GM19324 (cell line): ENCODE results near the gene MFSD12.
"Not testable (repeated sequence)": the region's sequence is repeated elsewhere in the genome, so short reads cannot be mapped to it uniquely, and the experiment has no call there.

Experiments used
- ATAC-seq: cut with Tn5 transposase; IDR thresholded peaks from one replicate; pipeline ENCODE4 v1.9.1; 2021; ENCODE audit warnings: mild to moderate bottlenecking, moderate library complexity; ENCODE audit not compliant: unreplicated experiment, low FRiP score

MFSD12 gene

GRCh38 chr19:3585301-3586126 lies 28.1 kb upstream of the MFSD12 start, which contains the start of gene GIPC3:
Gene GIPC3 (plus strand): TSS chr19:3585478. CDS start chr19:3585598, 120 bp downstream.
- no peak for ATAC-seq

DNA sequence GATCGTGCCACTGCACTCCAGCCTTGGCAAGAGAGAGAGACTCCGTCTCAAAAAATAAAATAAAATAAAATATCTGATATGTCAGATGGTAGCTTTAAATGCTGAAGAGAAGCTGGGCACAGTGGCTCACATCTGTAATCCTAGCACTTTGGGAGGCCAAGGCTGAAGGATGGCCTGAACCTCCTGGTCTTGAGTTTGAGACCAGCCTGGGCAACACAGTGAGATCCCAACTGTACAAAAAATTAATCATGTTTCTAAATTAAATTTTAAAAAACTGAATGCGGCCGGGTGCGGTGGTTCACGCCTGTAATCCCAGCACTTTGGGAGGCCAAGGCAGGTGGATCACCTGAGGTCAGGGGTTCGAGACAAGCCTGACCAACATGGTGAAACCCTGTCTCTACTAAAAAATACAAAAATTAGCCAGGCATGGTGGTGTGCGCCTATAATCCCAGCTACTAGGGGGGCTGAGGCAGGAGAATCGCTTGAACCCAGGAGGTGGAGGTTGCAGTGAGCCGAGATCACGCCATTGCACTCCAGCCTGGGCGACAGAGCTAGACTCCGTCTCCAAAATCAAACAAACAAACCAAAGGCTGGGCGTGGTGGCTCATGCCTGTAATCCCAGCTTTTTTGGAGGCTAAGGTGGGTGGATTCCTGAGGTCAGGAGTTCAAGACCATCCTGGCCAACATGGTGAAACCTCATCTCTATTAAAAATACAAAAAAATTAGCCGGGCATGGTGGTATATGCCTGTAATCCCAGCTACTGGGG lies 26.8 kb upstream of the MFSD12 start:
- ATAC-seq, result not testable (repeated sequence)

- ATAC-seq, result not testable (repeated sequence)
Measured at GRCh38 chr19:3581792-3582191, 24.4 kb upstream of the MFSD12 start.

GRCh38 chr19:3580156-3580934 lies 23.0 kb upstream of the MFSD12 start:
- ATAC-seq, result no peak

DNA sequence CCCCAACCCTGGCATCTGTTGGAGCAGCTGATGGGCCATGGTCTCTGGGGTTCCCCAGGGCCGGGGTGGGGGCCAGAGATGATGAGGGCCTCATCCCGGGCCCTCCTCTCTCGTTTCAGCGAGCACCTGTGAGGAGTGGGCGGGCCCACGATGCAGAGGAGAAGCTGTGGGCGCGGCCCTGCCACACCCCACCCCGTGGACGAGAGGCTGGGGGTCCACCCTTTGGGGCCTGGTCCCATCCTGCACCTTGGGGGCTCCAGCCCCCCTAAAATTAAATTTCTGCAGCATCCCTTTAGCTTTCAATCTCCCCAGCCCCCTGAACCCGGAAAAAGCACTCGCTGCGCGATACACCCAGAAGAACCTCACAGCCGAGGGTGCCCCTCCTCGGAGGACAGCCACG lies 21.0 kb upstream of the MFSD12 start:
- no peak for ATAC-seq

DNA sequence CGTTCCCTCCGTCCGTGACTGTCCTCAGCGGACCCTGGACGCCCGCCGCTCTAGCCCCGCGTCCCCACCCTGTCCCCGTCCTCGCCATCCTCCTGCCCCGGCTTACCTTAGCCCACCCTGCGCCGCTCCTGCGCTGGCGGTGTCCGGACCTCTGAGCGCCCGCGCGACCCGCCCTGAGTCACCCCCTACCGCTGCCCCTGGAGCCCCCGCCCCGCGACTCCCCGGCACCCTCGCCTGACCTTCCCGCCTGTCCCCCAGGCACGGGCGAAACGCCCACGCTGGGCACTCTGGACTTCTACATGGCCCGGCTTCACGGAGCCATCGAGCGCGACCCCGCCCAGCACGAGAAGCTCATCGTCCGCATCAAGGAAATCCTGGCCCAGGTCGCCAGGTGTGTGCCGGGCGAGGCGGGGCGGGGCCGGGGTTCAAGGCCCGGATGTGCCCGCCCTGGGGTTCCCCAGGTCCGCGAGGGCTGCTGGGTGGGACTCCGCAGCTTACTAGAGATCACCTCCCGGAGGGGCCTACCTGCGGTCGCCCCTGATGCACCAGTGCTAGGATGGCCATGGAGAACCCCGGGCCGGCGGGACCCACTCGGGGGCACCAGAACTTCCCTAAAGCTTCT lies 20.4 kb upstream of the MFSD12 start:
- ATAC-seq, result no peak

DNA sequence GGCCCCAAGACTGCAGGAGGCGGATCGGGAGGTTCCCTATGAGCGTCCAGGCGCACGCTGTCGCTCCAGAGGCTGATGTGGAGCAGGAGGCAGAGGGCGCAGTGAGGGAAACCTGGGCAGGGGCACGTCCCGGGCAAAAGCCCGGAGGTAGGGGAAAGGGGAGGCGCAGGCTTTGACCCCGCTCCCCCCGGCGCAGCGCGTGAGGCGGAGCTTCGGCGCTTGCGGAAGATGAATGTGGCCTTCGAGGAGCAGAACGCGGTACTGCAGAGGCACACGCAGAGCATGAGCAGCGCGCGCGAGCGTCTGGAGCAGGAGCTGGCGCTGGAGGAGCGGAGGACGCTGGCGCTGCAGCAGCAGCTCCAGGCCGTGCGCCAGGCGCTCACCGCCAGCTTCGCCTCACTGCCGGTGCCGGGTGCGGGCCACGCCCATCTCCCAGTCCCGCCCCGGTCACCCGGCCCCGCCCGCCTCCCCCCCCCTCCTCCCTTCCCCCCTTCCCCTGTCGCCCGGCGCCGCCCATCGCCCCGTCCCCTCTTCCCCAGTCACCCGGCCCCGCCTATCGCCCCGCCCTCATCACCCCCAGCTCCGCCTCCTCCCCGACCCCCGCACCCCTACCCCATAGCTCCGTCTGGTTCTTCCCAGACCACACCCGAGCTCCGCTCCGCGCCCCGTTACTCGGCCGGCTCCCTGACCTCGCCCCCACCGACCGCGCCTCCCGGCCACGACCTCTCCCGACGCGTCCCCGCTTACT lies 19.5 kb upstream of the MFSD12 start:
- ATAC-seq, result no peak

DNA sequence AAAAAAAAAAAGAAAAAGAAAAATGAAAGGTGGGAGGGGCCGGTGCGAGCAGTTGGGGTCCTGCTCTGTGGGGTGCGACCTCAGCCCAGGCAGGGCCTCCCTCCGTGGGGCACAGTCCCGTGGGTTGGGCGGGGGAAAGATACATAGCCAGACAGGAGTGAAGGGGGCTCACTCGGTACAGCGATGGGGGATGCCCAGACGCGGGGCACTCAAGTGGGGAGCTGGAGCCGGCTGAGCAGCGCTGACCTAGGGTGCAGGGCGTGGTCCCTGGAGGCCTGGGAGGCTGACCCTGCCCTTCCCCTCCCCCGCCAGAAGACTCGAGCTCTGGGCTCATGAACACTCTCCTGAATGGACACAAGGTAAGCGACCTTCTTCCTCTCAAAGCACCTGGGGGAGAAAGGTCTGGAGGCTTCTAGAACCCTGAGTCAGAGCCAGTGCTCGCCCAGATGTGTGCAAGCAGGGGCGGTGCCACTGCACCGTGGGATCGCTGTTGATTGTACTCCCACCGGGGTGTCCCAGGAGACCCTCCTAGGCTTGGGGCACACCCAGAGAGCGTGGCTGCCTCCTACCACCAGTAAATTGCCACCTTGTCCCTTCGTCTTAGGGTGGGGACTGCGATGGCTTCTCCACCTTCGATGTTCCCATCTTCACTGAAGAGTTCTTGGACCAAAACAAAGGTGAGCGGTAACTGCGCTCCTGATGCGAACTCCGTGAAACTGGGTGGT lies 18.7 kb upstream of the MFSD12 start:
- no peak for ATAC-seq

GRCh38 chr19:3575260-3575741 lies 17.9 kb upstream of the MFSD12 start:
- ATAC-seq, result no peak

DNA sequence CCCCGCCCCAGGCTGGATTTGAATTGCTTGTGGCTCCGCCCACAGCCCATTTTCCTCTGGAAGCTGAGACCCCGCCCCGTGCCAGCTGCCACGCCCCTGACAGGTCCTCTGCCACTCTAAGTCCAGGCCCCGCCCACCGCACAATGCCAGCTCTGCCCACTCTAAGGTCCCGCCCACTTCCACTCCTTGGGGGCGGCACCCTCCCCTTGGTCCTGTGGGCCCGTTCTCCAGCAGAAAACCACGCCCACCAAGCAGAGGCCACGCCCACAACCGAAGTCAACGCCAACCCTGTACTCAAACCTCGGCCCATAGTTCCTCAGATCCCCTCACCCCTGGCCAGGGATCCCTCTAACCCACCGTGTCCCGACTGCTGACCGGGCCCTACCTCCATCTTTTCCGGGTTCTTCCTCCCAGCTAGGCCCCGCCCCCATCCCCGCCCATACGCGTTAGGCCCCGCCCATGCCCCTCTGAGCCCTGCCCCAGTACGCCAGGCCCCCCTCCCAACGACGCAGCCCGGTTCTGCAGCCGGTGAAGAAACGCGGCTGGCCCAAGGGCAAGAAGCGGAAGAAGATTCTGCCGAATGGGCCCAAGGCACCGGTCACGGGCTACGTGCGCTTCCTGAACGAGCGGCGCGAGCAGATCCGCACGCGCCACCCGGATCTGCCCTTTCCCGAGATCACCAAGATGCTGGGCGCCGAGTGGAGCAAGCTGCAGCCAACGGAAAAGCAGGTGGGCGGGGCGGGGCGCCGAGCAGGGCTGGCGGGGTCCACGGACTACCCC lies 16.7 kb upstream of the MFSD12 start:
- ATAC-seq, result no peak

DNA sequence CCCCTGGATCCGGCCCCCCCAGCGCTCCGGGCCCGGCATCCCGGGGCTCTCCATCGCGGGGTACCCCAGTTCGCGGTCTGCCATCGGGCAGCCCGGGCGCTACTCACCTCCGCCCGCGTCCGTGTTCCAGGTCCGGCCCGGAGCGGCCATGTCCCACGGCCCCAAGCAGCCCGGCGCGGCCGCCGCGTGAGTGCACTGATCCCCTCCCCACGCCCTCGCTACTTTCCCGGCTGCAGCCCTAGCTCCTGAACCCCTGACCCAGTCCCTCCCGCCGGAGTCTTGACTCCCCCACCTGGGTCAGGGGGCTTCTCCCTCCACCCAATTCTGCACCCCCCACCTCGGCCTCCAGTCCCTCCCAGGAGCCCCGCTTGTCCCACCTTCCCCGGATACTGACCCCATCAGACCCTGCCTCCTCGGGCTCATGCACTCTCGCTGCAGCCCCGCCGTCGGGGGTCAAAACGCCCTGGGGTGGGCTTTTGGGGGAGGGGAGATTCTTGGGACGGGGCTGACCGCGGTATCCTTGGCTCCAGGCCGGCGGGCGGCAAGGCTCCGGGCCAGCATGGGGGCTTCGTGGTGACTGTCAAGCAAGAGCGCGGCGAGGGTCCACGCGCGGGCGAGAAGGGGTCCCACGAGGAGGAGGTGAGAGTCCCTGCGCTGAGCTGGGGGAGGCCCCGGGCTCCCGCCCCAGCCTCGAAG lies 15.9 kb upstream of the MFSD12 start:
- ATAC-seq, result peak; percentile 25

DNA sequence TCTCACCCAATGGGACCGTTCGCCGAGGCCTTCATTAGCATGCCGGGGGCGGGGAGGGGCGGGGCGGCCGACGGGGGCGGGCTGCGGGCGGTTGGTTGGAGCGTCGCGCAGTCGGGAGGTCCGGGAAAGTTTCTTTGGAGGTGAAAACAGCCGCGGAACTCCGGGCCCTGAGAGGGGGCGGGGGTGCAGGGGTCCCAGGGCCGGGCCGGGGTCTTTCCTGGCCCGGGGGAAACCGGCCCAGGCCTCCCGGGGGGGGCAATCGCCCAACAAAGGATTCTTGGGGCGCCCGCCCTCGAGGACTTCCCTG lies 15.4 kb upstream of the MFSD12 start, which contains the start of gene HMG20B:
Gene HMG20B (plus strand): TSS at position 90 of the 307 bp plus-strand sequence. CDS start 366 bp downstream, outside the sequence.
- no peak for ATAC-seq

DNA sequence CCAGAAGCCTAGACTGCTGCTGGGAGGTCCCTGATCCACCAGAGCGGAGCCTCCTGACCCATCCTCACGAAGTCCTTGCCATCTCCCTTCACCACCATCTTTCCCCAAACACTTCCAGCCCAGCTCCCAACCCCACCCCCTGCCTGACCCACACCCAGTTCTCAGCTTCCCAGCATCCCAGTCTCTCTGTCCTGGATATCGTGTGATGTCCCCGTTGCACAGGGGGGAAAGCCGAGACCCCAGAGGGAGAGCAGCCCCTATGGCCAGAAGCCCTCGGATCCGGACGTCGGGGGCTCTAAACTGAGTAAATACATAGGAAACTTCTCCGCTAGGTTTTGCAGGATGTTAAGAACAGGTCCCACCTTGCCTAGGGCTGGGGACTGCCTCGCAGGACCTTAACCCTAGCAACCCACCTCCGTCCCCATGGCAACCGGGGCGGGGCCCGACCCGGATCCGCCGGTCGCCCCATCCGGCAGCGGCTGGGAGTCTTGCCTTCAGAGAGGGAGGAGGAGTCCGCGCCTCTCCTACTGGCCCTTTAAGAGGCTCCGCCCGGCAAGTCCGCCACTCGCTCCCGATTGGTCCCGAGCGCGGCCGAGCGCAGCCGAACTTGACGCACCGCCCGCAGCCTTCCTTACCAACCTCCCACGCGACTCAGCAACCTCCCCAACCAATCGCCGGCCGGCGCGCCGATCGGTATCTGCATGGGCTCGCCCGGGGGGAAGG lies 14.9 kb upstream of the MFSD12 start:
- ATAC-seq, result peak; percentile 96

DNA sequence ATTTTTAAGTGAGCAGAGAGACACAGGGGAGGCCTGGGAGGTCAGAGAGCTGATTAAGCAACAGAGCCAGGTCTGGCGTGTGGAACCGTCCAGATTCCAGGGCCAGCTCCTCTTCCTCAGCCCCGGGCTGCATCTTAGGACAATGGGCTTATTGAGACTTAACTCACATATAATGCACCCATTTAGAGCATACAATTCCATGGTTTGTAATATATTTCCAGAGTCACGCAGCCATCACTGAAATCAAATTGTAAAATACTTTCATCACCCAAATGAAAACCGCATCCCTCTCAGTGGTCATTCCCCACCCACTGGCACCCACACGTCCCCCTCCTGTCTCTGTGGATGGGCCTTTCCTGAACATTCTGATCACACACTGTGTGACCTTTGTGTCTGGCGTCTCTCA lies 13.2 kb upstream of the MFSD12 start:
- no peak for ATAC-seq

DNA sequence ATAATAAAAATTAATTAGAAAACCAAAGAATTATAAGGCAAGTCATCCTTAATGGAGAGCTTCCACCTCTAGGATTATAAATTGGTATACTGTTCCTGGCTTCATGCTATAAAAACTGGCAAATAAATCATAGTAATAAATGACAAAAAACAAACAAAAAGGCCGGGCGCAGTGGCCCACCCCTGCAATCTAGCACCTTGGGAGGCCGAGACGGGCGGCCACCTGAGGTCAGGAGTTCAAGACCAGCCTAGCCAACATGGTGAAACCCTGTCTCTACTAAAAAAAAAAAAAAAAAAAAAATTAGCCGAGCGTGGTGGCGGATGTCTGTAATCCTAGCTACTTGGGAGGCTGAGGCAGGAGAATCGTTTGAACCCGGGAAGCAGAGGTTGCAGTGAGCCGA lies 12.7 kb upstream of the MFSD12 start:
- not testable (repeated sequence) for ATAC-seq

GRCh38 chr19:3565139-3565538 lies 7.8 kb upstream of the MFSD12 start:
- ATAC-seq, result no peak
